ENCODE data around the gene RUNDC3A.

The RUNDC3A gene

GRCh38 chr17:44308865-44309264 is 464 bp downstream of the RUNDC3A start:
- DNase-seq (ENCODE audit: low read depth) = no peak
- no peak overlapping the region for H3K4me3 ChIP-seq (ENCODE audit: low read depth, low read length)
- TF ChIP-seq MYC (IDR thresholded peaks at IDR 0.05; ENCODE audit: low read depth, low read length) = no peak
- TF ChIP-seq POLR2A (IDR thresholded peaks at IDR 0.05; ENCODE audit: extremely low read depth, insufficient read length) = no peak
- no peak for TF ChIP-seq MAX (IDR thresholded peaks at IDR 0.05; ENCODE audit: low read depth, low read length)
- TF ChIP-seq, protein P1, sequence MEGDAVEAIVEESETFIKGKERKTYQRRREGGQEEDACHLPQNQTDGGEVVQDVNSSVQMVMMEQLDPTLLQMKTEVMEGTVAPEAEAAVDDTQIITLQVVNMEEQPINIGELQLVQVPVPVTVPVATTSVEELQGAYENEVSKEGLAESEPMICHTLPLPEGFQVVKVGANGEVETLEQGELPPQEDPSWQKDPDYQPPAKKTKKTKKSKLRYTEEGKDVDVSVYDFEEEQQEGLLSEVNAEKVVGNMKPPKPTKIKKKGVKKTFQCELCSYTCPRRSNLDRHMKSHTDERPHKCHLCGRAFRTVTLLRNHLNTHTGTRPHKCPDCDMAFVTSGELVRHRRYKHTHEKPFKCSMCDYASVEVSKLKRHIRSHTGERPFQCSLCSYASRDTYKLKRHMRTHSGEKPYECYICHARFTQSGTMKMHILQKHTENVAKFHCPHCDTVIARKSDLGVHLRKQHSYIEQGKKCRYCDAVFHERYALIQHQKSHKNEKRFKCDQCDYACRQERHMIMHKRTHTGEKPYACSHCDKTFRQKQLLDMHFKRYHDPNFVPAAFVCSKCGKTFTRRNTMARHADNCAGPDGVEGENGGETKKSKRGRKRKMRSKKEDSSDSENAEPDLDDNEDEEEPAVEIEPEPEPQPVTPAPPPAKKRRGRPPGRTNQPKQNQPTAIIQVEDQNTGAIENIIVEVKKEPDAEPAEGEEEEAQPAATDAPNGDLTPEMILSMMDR (IDR thresholded peaks at IDR 0.05; ENCODE audit: low read depth, low read length) = no peak

- no peak for TF ChIP-seq POLR2A (IDR thresholded peaks at IDR 0.05; ENCODE audit: extremely low read depth, insufficient read length)
- TF ChIP-seq, protein P1 (IDR thresholded peaks at IDR 0.05; ENCODE audit: low read depth, low read length) = no peak
- TF ChIP-seq MAX (IDR thresholded peaks at IDR 0.05; ENCODE audit: low read depth, low read length) = no peak
- TF ChIP-seq MYC (IDR thresholded peaks at IDR 0.05; ENCODE audit: low read depth, low read length) = no peak
- no peak overlapping the region for H3K4me3 ChIP-seq (ENCODE audit: low read depth, low read length)
- DNase-seq (ENCODE audit: low read depth) = no peak
Observed at GRCh38 chr17:44309472-44309871, 1.1 kb downstream of the RUNDC3A start.

GRCh38 chr17:44310188-44310587 is 1.8 kb downstream of the RUNDC3A start:
- DNase-seq (ENCODE audit: low read depth) = no peak
- no peak overlapping the region for H3K4me3 ChIP-seq (ENCODE audit: low read depth, low read length)
- TF ChIP-seq MAX (IDR thresholded peaks at IDR 0.05; ENCODE audit: low read depth, low read length) = no peak
- TF ChIP-seq, protein P1 (IDR thresholded peaks at IDR 0.05; ENCODE audit: low read depth, low read length) = no peak
- no peak for TF ChIP-seq MYC (IDR thresholded peaks at IDR 0.05; ENCODE audit: low read depth, low read length)
- no peak for TF ChIP-seq POLR2A (IDR thresholded peaks at IDR 0.05; ENCODE audit: extremely low read depth, insufficient read length)

DNA sequence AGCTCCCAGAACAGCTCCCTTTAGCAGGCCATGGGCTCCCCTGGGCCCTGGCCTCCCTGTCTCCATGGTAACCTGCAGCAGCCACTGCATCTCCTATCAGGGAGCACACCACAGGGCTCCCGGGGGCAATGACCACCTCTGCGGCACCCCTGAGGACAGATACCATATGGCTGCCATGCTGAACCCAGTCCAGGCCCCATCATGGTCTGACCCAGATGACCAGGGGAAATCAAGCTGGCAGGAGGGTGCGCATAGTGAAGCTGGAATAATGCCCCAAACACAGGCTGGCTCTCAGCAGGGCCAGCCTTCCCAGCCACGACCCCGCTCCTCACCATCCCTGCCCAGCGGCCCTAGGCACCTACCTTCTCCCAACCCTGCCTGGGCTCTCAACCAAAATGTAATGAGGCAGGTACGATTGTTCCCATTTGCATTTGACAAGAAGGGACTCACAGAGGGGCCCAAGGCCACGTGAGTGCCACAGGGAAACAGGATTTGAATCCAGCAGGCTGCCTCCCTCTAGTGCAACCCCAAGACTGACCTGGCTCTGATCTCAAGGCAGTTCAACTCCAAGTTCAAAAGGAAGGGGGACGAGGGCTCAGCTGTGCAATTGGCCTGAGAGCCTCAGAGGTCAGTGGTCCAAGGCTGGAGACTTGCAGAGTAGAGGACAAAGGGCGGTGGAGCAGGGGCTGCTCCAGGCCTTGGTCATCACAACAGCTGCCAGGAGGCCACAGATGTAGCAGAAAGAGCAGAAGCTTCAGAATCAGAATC is 2.4 kb downstream of the RUNDC3A start:
- TF ChIP-seq, protein P1 (IDR thresholded peaks at IDR 0.05; ENCODE audit: low read depth, low read length) = no peak
- TF ChIP-seq POLR2A (IDR thresholded peaks at IDR 0.05; ENCODE audit: extremely low read depth, insufficient read length) (no peak), MAX (IDR thresholded peaks at IDR 0.05; ENCODE audit: low read depth, low read length) (no peak), MYC (IDR thresholded peaks at IDR 0.05; ENCODE audit: low read depth, low read length) (no peak)
- H3K4me3 ChIP-seq (ENCODE audit: low read depth, low read length) = no peak overlapping the region
- no peak for DNase-seq (ENCODE audit: low read depth)

DNA sequence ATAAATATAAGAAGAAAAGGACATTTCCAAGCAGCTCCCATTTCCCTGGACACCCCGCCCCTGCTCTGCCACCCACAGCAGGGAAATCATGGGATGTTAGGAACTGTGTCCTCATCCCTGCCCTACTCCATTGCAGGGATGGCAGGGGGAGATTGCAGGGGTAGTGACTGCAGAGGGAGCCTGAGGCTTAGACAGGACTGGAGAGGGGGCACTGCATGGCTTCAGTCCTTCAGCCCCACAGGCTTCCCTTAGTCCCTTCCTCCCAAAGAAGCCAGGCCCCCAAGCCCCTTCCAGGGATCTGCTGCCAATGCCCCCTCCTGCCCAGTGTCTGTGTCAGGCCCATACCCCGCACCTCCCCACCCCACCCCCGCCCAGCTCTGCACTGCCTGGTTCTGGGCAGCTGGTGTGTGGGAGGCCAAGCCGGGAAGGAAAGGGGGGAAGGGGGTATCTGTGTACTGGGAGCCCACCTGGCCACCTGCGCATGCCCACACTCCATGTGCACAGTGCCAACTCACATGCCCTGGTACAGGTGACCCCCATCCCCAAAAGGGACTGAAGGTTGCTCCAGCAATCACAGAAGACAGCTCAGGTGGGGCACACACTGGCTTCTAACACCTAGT is 3.3 kb downstream of the RUNDC3A start:
- TF ChIP-seq, protein P1 (IDR thresholded peaks at IDR 0.05; ENCODE audit: low read depth, low read length) = no peak
- TF ChIP-seq MAX (IDR thresholded peaks at IDR 0.05; ENCODE audit: low read depth, low read length) (no peak), MYC (IDR thresholded peaks at IDR 0.05; ENCODE audit: low read depth, low read length) (no peak), POLR2A (IDR thresholded peaks at IDR 0.05; ENCODE audit: extremely low read depth, insufficient read length) (no peak)
- no peak overlapping the region for H3K4me3 ChIP-seq (ENCODE audit: low read depth, low read length)
- no peak for DNase-seq (ENCODE audit: low read depth)
